Measurements from ENCODE around the gene NOTCH1.
"Not testable (repeated sequence)": the region's sequence is repeated elsewhere in the genome, so short reads cannot be mapped to it uniquely, and the experiment has no call there.

The NOTCH1 gene

GRCh38 chr9:136574606-136575005 is 28.8 kb upstream of the NOTCH1 start:
- not testable (repeated sequence) for H3K4me3 ChIP-seq (ENCODE audit: low read length); H3K27ac ChIP-seq (ENCODE audit: low read depth, low read length); H3K27me3 ChIP-seq (ENCODE audit: control insufficient read depth, insufficient read depth, low read length); H3K9ac ChIP-seq (ENCODE audit: low read length); H3K36me3 ChIP-seq (ENCODE audit: control insufficient read depth, insufficient read depth, low read length)
- H3K4me1 ChIP-seq (ENCODE audit: control insufficient read depth, insufficient read depth, low read length): peaks cover 19% of the 10 kb centered on the region

DNA sequence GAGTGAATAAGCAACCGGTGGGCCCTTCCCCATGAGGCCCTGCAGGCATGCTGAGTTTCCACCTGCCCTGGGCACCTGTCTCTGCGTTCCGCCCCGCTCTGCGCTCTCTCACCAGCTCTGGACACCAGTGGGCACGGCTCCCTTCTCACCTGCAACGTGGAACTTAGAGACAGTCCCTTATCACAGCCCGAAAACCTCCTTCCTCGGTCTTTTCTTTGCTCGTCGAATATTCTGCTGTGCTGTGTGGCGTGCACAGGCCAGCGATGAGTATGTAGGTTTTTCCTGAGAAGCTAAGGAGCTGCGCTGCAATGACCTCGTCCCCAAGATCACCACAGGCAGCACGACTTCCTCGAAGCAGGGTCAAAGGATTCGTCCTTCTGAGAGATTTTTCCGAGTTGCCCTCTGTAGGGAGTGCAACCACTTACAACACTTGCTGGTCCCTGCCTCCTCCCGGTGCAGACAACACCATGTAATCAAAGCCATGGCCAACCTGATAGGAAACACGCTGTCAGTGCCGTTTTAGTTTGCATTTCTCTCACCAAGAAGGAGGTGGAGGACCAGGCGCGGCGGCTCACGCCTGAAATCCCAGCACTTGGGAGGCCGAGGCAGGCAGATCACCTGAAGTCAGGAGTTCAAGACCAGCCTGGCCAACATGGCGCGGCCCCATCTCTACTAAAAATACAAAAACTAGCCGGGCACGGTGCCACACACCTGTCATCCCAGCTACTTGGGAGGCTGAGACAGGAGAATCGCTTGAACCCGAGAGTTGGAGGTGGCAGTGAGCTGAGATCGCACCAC is 27.2 kb upstream of the NOTCH1 start:
- Histone ChIP-seq H3K9ac (ENCODE audit: low read length) (no peak overlapping the region), H3K27ac (ENCODE audit: low read depth, low read length) (no peak overlapping the region), H3K27me3 (ENCODE audit: control insufficient read depth, insufficient read depth, low read length) (no peaks in the 10 kb centered on the region), H3K4me3 (ENCODE audit: low read length) (no peak overlapping the region), H3K4me1 (ENCODE audit: control insufficient read depth, insufficient read depth, low read length) (peaks cover 32% of the 10 kb centered on the region), H3K36me3 (ENCODE audit: control insufficient read depth, insufficient read depth, low read length) (no peaks in the 10 kb centered on the region)

DNA sequence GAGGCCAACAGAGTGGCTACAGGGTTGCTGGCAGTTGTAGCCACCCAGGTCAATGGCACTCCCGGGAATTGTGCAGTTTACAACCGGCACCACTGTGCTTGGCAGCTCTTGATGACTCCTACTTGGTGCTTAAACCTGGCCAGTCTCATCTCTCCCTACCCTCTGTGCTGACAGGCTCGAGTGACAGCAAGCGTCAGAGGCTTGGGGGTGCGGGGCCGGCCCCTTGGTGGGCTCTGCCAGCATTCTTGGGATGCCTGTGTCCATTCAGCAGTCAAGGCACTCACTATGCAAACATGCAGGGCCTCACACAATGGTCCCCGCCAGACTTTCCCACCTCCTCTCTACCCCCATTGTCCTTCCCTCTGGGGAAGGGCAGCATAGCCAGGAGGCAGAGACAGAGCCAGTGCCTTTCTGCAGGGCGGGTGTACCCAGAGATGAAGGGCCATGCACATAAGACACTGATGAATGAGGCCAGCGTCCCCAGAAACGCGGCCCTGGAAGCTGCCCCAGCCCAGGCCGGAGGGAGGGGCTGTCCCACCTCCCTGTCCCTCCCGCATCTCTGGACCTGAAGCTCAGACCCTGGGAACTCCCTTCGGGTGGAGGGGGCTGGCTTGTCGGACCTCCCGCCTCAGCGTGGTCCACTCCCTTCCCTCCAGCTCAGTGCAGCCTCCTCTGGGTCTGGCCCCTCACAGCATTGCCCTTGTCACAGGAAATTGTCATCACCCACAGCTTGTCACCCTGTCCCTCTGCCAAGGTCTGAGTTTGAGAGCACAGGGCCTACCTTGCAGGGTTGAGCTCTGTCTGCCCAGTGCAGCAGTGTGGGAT is 26.4 kb upstream of the NOTCH1 start:
- Histone ChIP-seq H3K27ac (ENCODE audit: low read depth, low read length) (no peak overlapping the region), H3K4me3 (ENCODE audit: low read length) (no peak overlapping the region), H3K4me1 (ENCODE audit: control insufficient read depth, insufficient read depth, low read length) (peaks cover 39% of the 10 kb centered on the region), H3K36me3 (ENCODE audit: control insufficient read depth, insufficient read depth, low read length) (no peaks in the 10 kb centered on the region), H3K9ac (ENCODE audit: low read length) (no peak overlapping the region), H3K27me3 (ENCODE audit: control insufficient read depth, insufficient read depth, low read length) (no peaks in the 10 kb centered on the region)

DNA sequence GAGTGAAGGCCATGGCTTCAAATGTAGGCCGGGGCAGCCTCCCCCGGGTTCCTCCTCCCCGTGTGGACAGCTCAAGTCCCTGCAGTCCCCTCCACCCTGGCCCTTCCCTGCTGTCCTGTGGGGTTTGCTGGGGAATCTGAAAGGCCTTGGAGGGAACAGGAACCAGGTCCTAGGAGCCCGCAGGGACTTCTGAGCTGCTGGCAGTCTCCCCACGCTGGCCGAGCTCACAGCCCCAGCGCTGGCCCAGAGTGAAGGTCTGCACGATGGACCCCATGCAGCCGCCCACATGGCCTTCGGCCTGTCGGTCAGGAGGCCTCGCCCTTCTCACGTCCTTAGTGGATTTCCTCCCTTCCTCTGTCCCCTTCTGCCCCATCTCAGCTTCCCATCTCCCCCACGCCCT is 25.7 kb upstream of the NOTCH1 start:
- Histone ChIP-seq H3K27ac (ENCODE audit: low read depth, low read length) (no peak overlapping the region), H3K36me3 (ENCODE audit: control insufficient read depth, insufficient read depth, low read length) (no peaks in the 10 kb centered on the region), H3K4me1 (ENCODE audit: control insufficient read depth, insufficient read depth, low read length) (peaks cover 41% of the 10 kb centered on the region), H3K9ac (ENCODE audit: low read length) (no peak overlapping the region), H3K27me3 (ENCODE audit: control insufficient read depth, insufficient read depth, low read length) (no peaks in the 10 kb centered on the region), H3K4me3 (ENCODE audit: low read length) (no peak overlapping the region)

DNA sequence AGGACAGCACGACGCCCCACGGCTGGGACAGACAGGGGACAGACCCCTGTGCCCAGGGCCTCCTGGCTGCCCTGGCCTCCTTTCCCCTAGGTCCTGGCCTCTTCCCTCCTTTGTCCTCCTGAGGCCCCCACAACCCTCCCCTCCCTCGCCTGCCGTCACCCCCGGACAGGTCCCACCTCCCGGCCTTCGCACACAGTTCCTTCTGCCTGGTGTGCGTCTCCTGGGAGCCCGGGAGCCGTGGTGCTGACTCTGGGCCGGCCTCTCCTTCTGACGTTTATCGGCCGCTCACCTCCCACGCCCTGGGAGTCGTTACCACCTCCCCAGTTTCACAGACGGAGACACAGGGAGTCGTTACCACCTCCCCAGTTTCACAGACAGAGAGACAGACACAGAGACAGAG is 25.1 kb upstream of the NOTCH1 start:
- Histone ChIP-seq H3K4me3 (ENCODE audit: low read length) (no peak overlapping the region), H3K36me3 (ENCODE audit: control insufficient read depth, insufficient read depth, low read length) (no peaks in the 10 kb centered on the region), H3K4me1 (ENCODE audit: control insufficient read depth, insufficient read depth, low read length) (peaks cover 44% of the 10 kb centered on the region), H3K27me3 (ENCODE audit: control insufficient read depth, insufficient read depth, low read length) (no peaks in the 10 kb centered on the region), H3K27ac (ENCODE audit: low read depth, low read length) (no peak overlapping the region), H3K9ac (ENCODE audit: low read length) (no peak overlapping the region)

DNA sequence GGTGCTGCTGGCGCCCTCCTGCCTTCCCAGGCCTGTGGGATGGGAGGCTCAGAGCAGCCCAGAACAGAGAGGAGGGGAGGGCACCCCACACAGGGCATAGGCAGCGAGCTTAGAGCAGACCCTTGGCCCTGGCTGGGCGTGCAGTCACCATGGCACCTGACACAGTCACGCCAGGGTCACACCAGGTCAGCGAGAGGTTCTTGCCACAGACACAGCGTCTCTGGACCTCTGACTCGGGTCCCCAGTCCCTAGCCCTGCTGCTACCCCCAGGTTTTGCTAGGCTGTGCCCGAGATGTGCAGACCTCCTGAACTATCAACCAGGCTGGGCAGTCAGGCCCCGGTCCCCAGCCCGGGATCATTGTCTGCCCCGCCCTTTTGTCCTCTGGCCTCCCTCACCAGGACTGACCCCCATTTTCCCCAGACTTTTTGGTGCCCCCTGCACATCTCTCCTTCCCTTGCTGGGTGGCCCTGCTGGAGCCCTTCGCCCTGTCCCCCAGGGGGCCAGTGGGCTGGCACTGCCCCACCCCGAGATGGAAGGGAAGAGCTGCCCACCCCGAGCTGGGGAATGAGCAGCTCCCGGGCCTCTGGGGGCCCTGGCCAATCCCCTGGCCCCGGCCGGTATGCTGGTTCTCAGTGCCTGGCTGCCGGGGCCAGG is 24.5 kb upstream of the NOTCH1 start:
- no peak overlapping the region for H3K9ac ChIP-seq (ENCODE audit: low read length)
- H3K27ac ChIP-seq (ENCODE audit: low read depth, low read length): no peak overlapping the region
- no peaks in the 10 kb centered on the region for H3K36me3 ChIP-seq (ENCODE audit: control insufficient read depth, insufficient read depth, low read length)
- peaks cover 48% of the 10 kb centered on the region for H3K4me1 ChIP-seq (ENCODE audit: control insufficient read depth, insufficient read depth, low read length)
- no peaks in the 10 kb centered on the region for H3K27me3 ChIP-seq (ENCODE audit: control insufficient read depth, insufficient read depth, low read length)
- no peak overlapping the region for H3K4me3 ChIP-seq (ENCODE audit: low read length)

DNA sequence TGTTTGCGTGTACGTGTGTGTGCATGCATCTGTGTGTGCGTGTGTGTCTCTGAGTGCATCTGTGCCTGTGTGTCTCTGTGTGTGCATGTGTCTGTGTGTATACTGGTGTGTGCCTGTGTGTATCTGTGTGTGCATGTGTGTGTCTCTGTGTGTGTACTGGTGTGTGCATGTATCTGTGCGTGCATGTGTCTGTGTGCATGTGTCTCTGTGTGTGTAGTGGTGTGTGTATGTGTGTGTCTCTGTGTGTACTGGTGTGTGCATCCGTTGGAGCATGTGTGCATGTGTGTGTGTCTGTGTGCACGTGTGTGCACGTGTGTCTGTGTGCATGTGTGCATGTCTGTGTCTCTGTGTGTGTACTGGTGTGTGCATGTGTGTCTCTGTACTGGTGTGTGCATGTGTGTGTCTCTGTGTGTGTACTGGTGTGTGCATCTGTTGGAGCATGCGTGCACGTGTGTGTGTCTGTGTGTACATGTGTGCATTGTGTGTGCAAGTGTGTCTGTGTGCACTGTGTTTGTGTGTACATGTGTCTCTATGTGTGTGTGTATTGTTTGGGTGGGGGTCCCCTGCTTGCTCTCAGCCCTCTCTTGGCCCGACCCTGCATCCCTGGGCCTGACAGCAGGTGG is 23.8 kb upstream of the NOTCH1 start:
- peaks cover 54% of the 10 kb centered on the region for H3K4me1 ChIP-seq (ENCODE audit: control insufficient read depth, insufficient read depth, low read length)
- no peaks in the 10 kb centered on the region for H3K36me3 ChIP-seq (ENCODE audit: control insufficient read depth, insufficient read depth, low read length)
- no peaks in the 10 kb centered on the region for H3K27me3 ChIP-seq (ENCODE audit: control insufficient read depth, insufficient read depth, low read length)
- no peak overlapping the region for H3K9ac ChIP-seq (ENCODE audit: low read length)
- H3K27ac ChIP-seq (ENCODE audit: low read depth, low read length): no peak overlapping the region
- no peak overlapping the region for H3K4me3 ChIP-seq (ENCODE audit: low read length)

DNA sequence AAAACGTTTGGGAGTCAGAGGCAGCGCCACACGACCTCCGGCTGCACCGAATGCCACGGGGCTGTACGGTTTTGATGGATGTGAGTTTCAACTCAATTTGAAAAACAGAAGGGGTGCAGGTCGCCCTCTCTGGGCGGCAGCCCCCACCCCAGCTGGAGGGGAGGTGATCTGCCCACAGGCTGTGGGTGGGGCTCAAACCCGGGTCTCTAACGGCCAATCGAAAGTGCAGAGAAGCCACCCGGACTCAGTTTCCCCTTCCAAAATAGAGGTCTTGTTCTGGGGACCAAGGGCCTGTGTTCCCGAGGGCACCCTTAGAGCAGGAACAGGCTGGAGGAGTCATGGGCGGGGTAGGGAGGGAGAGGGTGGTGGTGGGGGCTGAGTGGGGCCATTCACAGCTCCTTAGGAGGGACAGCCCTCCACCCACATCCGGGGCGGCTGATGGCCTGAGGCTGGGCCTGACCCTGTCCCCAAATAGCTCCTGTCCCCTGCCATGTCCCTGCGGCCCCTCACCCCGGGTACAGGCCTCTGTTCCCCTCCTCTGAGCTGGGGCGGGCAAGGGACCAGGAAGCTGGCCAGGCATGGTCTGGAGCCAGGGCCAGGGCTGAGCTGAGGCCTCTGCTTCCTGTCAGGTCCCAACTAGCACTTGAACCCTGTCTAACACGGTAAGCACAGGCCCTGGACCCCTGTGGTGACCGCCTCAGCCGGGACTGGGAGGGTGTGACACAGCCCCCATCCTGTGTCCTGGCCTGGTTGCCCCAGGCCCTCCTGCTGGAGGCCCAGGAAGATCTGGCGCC is 22.6 kb upstream of the NOTCH1 start:
- no peak overlapping the region for H3K9ac ChIP-seq (ENCODE audit: low read length)
- H3K4me1 ChIP-seq (ENCODE audit: control insufficient read depth, insufficient read depth, low read length): peaks cover 54% of the 10 kb centered on the region
- peak overlapping the region; percentile 69 for H3K27ac ChIP-seq (ENCODE audit: low read depth, low read length)
- H3K27me3 ChIP-seq (ENCODE audit: control insufficient read depth, insufficient read depth, low read length): no peaks in the 10 kb centered on the region
- H3K4me3 ChIP-seq (ENCODE audit: low read length): peak overlapping the region; percentile 19
- no peaks in the 10 kb centered on the region for H3K36me3 ChIP-seq (ENCODE audit: control insufficient read depth, insufficient read depth, low read length)

DNA sequence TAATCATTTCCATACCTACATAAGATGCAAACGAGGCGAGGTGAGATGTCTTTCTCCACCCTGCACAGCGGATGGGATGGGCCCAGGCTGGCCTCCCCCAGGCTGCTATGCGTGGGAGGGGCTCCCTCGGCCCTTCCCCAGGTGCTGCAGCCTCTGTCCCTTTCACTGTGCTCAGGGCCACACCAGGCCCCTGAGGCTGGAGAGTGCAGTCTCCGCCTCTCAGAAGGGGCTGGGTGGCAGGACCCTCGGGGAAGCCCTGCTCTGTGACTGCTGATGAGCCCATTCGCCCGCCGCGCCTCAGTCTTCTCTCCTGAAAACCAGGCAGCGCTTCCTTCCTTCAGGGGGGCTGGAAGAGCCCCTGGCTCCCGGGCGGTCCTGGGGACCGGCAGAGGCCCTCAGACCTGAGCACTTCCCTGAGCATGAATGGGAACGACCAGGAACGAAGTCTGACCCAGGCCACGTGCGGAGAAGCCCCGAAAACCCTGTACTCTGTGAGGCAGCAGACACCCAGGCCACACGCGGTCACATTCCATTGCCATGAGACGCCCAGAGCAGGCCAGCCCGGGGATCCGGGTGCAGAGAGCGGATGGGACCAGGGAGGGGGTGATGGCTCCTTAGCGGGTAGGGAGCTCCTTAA is 21.9 kb upstream of the NOTCH1 start:
- Histone ChIP-seq H3K4me1 (ENCODE audit: control insufficient read depth, insufficient read depth, low read length) (peaks cover 54% of the 10 kb centered on the region), H3K9ac (ENCODE audit: low read length) (no peak overlapping the region), H3K27ac (ENCODE audit: low read depth, low read length) (peak overlapping the region; percentile 69)

DNA sequence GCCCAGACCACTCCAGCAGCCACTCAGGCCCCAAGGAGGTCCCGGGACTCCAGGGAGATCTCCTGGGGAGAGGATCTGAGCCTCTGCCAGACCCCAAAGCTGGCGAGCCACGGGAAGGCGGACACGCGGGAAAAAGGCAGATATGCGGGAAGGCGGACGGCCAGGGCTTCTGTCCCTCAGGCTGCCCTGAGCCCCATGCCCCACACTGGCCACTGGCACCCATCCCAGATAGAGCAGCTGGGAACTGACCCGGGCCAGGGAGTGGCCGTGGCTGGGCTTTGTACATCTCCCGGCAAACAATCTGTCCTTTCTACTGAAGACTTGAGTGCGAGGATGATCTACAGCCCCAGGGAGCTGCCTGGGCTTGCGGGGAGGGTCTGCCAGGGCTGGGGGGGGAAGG is 21.1 kb upstream of the NOTCH1 start:
- Histone ChIP-seq H3K4me1 (ENCODE audit: control insufficient read depth, insufficient read depth, low read length) (peaks cover 45% of the 10 kb centered on the region), H3K36me3 (ENCODE audit: control insufficient read depth, insufficient read depth, low read length) (no peaks in the 10 kb centered on the region), H3K4me3 (ENCODE audit: low read length) (no peak overlapping the region), H3K27ac (ENCODE audit: low read depth, low read length) (peak overlapping the region; percentile 76), H3K9ac (ENCODE audit: low read length) (no peak overlapping the region), H3K27me3 (ENCODE audit: control insufficient read depth, insufficient read depth, low read length) (no peaks in the 10 kb centered on the region)

More for the DNA sequence above, 21.9 kb upstream of the NOTCH1 start:
- Histone ChIP-seq H3K4me3 (ENCODE audit: low read length) (peak overlapping the region; percentile 19), H3K27me3 (ENCODE audit: control insufficient read depth, insufficient read depth, low read length) (no peaks in the 10 kb centered on the region), H3K36me3 (ENCODE audit: control insufficient read depth, insufficient read depth, low read length) (no peaks in the 10 kb centered on the region)

DNA sequence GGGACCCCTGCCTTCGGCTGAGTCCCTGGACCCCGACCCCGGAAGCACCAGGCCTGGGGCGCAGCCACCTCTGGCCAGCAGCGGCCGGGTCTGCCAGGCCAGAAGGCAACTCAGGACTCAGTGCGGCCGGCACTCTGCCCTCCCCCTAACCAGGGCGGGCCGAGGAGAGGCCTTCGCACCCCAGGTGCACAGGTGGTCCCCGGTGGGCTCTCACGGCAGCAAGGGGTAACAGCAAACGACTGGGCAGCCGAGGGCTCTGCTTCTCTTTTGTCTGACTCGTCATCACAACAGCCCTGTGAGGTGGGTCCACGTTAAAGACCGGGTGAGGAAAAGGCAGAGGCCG is 20.7 kb upstream of the NOTCH1 start:
- H3K4me3 ChIP-seq (ENCODE audit: low read length): no peak overlapping the region
- H3K9ac ChIP-seq (ENCODE audit: low read length): no peak overlapping the region
- H3K27me3 ChIP-seq (ENCODE audit: control insufficient read depth, insufficient read depth, low read length): no peaks in the 10 kb centered on the region
- peaks cover 42% of the 10 kb centered on the region for H3K4me1 ChIP-seq (ENCODE audit: control insufficient read depth, insufficient read depth, low read length)
- peak overlapping the region; percentile 76 for H3K27ac ChIP-seq (ENCODE audit: low read depth, low read length)
- no peaks in the 10 kb centered on the region for H3K36me3 ChIP-seq (ENCODE audit: control insufficient read depth, insufficient read depth, low read length)
